GM23338 (cell line): ENCODE data around the gene HNF1B. TPM values are rescaled to one million over a fixed set of nuclear protein-coding genes. Genes with fewer than 3 reads are reported as not detected.
A peak's percentile ranks its signal among the peaks of the same experiment; 100 is the strongest.

Source experiments
- ATAC-seq: fragments of 200-7000 bp; cut with Tn5 transposase; 3 replicates; pipeline ENCODE4 v1.9.1; 2020
- DNase-seq: peaks from one replicate; pipeline ENCODE4 v3.0.0-alpha.2; 2015; ENCODE audit warnings: low spot score
- H2AFZ ChIP-seq: fragments of 200-600 bp; sonication (generic); 2 replicates; pipeline ENCODE4 v1.8.0; 2016; ENCODE audit warnings: antibody characterized with exemption, mild to moderate bottlenecking, moderate library complexity
- H3F3A ChIP-seq: fragments of 200-600 bp; sonication (generic); replicated peaks from 2 replicates; pipeline ENCODE4 v1.8.0; 2017; ENCODE audit warnings: antibody characterized with exemption, mixed run types, low read depth
- H3K27ac ChIP-seq: fragments of 200-600 bp; sonication (generic); 2 replicates; pipeline ENCODE4 v1.6.1; 2016; ENCODE audit warnings: low read depth
- H3K27me3 ChIP-seq: fragments of 200-600 bp; sonication (generic); 2 replicates; pipeline ENCODE4 v1.8.0; 2016; ENCODE audit warnings: mild to moderate bottlenecking, mixed run types, moderate library complexity; ENCODE audit not compliant: insufficient read depth
- H3K36me3 ChIP-seq: fragments of 200-600 bp; sonication (generic); 2 replicates; pipeline ENCODE4 v1.8.0; 2016; ENCODE audit warnings: mild to moderate bottlenecking; ENCODE audit not compliant: insufficient read depth
- H3K4me1 ChIP-seq: fragments of 200-600 bp; sonication (generic); 2 replicates; pipeline ENCODE4 v1.8.0; 2016; ENCODE audit warnings: mild to moderate bottlenecking, moderate library complexity; ENCODE audit not compliant: insufficient read depth
- H3K4me2 ChIP-seq: fragments of 200-600 bp; sonication (generic); 2 replicates; pipeline ENCODE4 v1.7.1; 2017; ENCODE audit warnings: mixed run types
- H3K4me3 ChIP-seq: fragments of 200-600 bp; sonication (generic); 2 replicates; pipeline ENCODE4 v1.6.1; 2016; ENCODE audit warnings: mixed run types
- H3K79me2 ChIP-seq: fragments of 200-600 bp; sonication (generic); replicated peaks from 2 replicates; pipeline ENCODE4 v1.8.0; 2017; ENCODE audit warnings: mild to moderate bottlenecking; ENCODE audit not compliant: insufficient read depth
- H3K9me2 ChIP-seq: fragments of 200-600 bp; sonication (generic); 2 replicates; pipeline ENCODE4 v1.8.0; 2017; ENCODE audit not compliant: insufficient read depth
- H4K20me1 ChIP-seq: fragments of 200-600 bp; sonication (generic); replicated peaks from 2 replicates; pipeline ENCODE4 v1.8.0; 2017; ENCODE audit warnings: mild to moderate bottlenecking; ENCODE audit not compliant: insufficient read depth
- H3K27ac Mint-ChIP-seq: 2 replicates; pipeline ENCODE4 v1.8.0; 2020; ENCODE audit warnings: inconsistent platforms, mild to moderate bottlenecking, moderate library complexity, mixed read lengths
- H3K27me3 Mint-ChIP-seq: 3 replicates; pipeline ENCODE4 v1.8.0; 2022; ENCODE audit warnings: low read depth, mild to moderate bottlenecking, moderate library complexity, mixed read lengths, inconsistent platforms; ENCODE audit not compliant: insufficient read depth, poor library complexity
- H3K36me3 Mint-ChIP-seq: 3 replicates; pipeline ENCODE4 v1.8.0; 2021; ENCODE audit warnings: low read depth, mild to moderate bottlenecking, inconsistent platforms, moderate library complexity, mixed read lengths
- H3K4me1 Mint-ChIP-seq: 3 replicates; pipeline ENCODE4 v1.8.0; 2020; ENCODE audit warnings: mild to moderate bottlenecking, inconsistent platforms, mixed read lengths
- H3K4me3 Mint-ChIP-seq: 3 replicates; pipeline ENCODE4 v1.8.0; 2021; ENCODE audit warnings: moderate library complexity, mild to moderate bottlenecking, inconsistent platforms, mixed read lengths
- H3K9me3 Mint-ChIP-seq: 3 replicates; pipeline ENCODE4 v1.8.0; 2020; ENCODE audit warnings: moderate library complexity, mild to moderate bottlenecking, inconsistent platforms, mixed read lengths
- CREB1 ChIP-seq: fragments of 250-450 bp; sonication (Bioruptor Pico); IDR thresholded peaks from 2 replicates; pipeline ENCODE4 v1.5.0; 2020; ENCODE audit warnings: low read depth, mild to moderate bottlenecking, moderate library complexity
- EZH2 ChIP-seq: fragments of 200-600 bp; sonication (generic); IDR thresholded peaks from one replicate; pipeline ENCODE4 v1.8.0; 2017; ENCODE audit warnings: antibody characterized with exemption, mild to moderate bottlenecking, low read depth; ENCODE audit not compliant: unreplicated experiment
- EZH2phosphoT487 ChIP-seq: fragments of 200-600 bp; sonication (generic); IDR thresholded peaks from one replicate; pipeline ENCODE4 v1.8.1; 2018; ENCODE audit warnings: antibody characterized with exemption; ENCODE audit not compliant: unreplicated experiment
- JUNB ChIP-seq: IDR thresholded peaks from one replicate; pipeline ENCODE4 v1.6.1; 2016; ENCODE audit warnings: antibody characterized with exemption; ENCODE audit not compliant: unreplicated experiment
- NANOG ChIP-seq: IDR thresholded peaks from 2 replicates; pipeline ENCODE4 v1.6.1; 2016; ENCODE audit warnings: antibody characterized with exemption, borderline replicate concordance
- POLR2AphosphoS5 ChIP-seq: IDR thresholded peaks from 2 replicates; pipeline ENCODE4 v1.6.1; 2016; ENCODE audit warnings: antibody characterized with exemption, low read depth
- STAT1 ChIP-seq: IDR thresholded peaks from one replicate; pipeline ENCODE4 v1.6.1; 2016; ENCODE audit warnings: antibody characterized with exemption; ENCODE audit not compliant: unreplicated experiment
- ZNF114 ChIP-seq: fragments of 250-450 bp; sonication (Bioruptor Pico); IDR thresholded peaks from 2 replicates; pipeline ENCODE4 v1.5.0; 2020; ENCODE audit warnings: mild to moderate bottlenecking, moderate library complexity
- ZNF331 ChIP-seq: fragments of 250-450 bp; sonication (Bioruptor Pico); IDR thresholded peaks from 2 replicates; pipeline ENCODE4 v1.5.0; 2020; ENCODE audit warnings: low read depth, mild to moderate bottlenecking, moderate library complexity
- ZNF462 ChIP-seq: fragments of 250-450 bp; sonication (Bioruptor Pico); IDR thresholded peaks from 2 replicates; pipeline ENCODE4 v1.5.0; 2020; ENCODE audit warnings: mild to moderate bottlenecking, moderate library complexity
- polyA plus RNA-seq: library from polyadenylated mRNA; unstranded; fragments of >200 nt; fragmentation: Nextera tagmentation; extraction: Ambion mirVana; gene quantifications from 2 replicates; pipeline ENCODE4 v1.2.1, GENCODE V29; 2016
- total RNA-seq: library from RNA; depleted of rRNA; stranded (reverse); fragments of >200 nt; shearing (Covaris generic); gene quantifications from 2 replicates; pipeline ENCODE4 v1.2.3, GENCODE V29; 2014
- TF ChIP-seq, protein P1 (sequence below), 2 experiments: fragments of 200-600 bp in 1 of 2; sonication (generic) in 1 of 2; conservative IDR thresholded peaks; 2 replicates each; pipeline versions ENCODE4 v1.5.1 to v1.6.1; 2016 to 2017; ENCODE audit warnings: antibody characterized with exemption in 2 of 2, low read depth in 2 of 2, mild to moderate bottlenecking in 2 of 2, moderate library complexity in 1 of 2

The HNF1B gene
- total and polyA plus RNA-seq, 2 experiments from 2014 or later: 0.07 to 0.19 TPM

DNA sequence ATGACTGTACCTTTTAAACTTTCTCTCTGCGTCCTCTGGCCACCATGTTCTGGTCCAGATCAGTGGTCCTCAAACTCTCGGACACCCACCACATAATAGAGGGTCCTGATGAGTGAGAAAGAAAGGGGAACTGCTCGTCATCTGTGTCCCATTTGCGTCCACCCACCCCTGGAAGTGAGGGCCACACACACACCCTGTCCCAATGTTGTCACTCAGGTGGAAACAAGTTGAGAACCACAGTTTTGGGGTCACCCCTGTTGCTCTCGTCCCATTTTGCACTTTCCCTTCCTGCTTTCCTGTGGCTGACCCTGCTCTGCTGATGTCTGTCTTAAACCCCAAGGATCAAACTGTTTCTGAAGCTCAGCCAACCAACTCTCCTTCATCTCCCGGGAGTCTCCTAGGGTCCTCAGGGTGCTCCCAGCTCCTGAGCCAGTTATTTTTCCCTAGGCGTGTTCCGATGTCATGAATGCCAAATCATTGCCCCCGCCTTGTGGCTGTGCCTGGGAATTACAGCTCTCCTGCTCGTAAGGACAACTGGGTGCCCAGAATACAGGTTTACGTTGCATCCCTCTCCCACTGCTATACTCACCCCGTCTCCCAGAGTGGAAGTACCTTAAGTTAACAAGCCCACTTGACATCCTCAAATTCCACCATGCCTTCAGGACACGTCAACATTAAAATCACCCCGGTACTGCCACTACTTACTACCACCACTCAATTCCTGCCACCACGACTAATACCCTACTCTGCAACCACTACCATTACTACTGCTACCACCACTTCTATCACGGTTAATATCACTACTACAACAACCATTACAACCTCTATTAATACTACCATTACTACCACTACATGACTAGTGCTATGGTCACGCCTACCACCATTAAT lies 26.0 kb upstream of the HNF1B start:
- Histone ChIP-seq H4K20me1 (no peaks in the 10 kb centered on the region), H3K4me1 (no peaks in the 10 kb centered on the region), H3K27ac (no peak overlapping the region), H3K36me3 (no peaks in the 10 kb centered on the region), H3F3A (no peaks in the 10 kb centered on the region), H3K79me2 (no peaks in the 10 kb centered on the region), H3K27me3 (no peaks in the 10 kb centered on the region), H3K4me3 (no peak overlapping the region), H2AFZ (no peak overlapping the region), H3K9me2 (no peaks in the 10 kb centered on the region), H3K4me2 (no peak overlapping the region)
- Mint-ChIP-seq H3K9me3 (peaks cover 18% of the 10 kb centered on the region), H3K36me3 (no peaks in the 10 kb centered on the region), H3K4me3 (no peak overlapping the region), H3K4me1 (no peaks in the 10 kb centered on the region), H3K27me3 (peaks cover 3% of the 10 kb centered on the region), H3K27ac (no peak overlapping the region)
- no peak for TF ChIP-seq STAT1
- TF ChIP-seq, protein P1, sequence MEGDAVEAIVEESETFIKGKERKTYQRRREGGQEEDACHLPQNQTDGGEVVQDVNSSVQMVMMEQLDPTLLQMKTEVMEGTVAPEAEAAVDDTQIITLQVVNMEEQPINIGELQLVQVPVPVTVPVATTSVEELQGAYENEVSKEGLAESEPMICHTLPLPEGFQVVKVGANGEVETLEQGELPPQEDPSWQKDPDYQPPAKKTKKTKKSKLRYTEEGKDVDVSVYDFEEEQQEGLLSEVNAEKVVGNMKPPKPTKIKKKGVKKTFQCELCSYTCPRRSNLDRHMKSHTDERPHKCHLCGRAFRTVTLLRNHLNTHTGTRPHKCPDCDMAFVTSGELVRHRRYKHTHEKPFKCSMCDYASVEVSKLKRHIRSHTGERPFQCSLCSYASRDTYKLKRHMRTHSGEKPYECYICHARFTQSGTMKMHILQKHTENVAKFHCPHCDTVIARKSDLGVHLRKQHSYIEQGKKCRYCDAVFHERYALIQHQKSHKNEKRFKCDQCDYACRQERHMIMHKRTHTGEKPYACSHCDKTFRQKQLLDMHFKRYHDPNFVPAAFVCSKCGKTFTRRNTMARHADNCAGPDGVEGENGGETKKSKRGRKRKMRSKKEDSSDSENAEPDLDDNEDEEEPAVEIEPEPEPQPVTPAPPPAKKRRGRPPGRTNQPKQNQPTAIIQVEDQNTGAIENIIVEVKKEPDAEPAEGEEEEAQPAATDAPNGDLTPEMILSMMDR (conservative IDR thresholded peaks at IDR 0.05; ENCODE audit: low read depth in 2 of 2): peak; percentile 69 to 88
- DNase-seq: peak; percentile 85
- ATAC-seq: peak; percentile 91

DNA sequence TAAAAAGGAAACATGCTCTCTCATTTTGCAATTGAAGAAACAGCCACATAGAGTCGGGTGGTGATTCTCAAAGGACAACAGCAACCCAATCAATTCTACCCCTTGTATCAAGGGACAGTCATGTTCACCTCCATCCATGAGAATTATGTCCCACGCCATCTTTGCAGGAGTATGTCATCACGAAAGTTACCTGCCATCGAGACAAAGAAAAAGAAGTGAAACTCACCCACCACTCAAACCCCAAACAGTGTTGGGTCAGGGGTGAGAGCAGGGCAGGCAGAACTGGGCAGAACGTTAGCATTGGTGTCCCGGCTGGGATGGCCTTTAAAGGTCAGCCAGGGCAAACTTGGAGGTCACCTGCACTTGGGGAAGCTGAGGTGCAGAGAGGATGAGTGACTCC lies 24.2 kb upstream of the HNF1B start:
- Histone ChIP-seq H3K4me1 (no peaks in the 10 kb centered on the region), H3K27me3 (no peaks in the 10 kb centered on the region), H2AFZ (no peak overlapping the region), H3F3A (no peaks in the 10 kb centered on the region), H3K36me3 (no peaks in the 10 kb centered on the region), H3K27ac (no peak overlapping the region), H3K4me2 (no peak overlapping the region), H4K20me1 (no peaks in the 10 kb centered on the region), H3K4me3 (no peak overlapping the region), H3K9me2 (no peaks in the 10 kb centered on the region), H3K79me2 (no peaks in the 10 kb centered on the region)
- DNase-seq (no peak), ATAC-seq (no peak)
- no peak overlapping the region for H3K4me3 Mint-ChIP-seq
- no peak overlapping the region for H3K27ac Mint-ChIP-seq
- H3K9me3 Mint-ChIP-seq: peaks cover 18% of the 10 kb centered on the region
- H3K4me1 Mint-ChIP-seq: no peaks in the 10 kb centered on the region
- peaks cover 3% of the 10 kb centered on the region for H3K27me3 Mint-ChIP-seq
- H3K36me3 Mint-ChIP-seq: no peaks in the 10 kb centered on the region
- TF ChIP-seq JUNB (no peak), STAT1 (no peak), ZNF114 (CRISPR knock-in tag) (no peak), EZH2 (no peak), CREB1 (CRISPR knock-in tag) (no peak), EZH2phosphoT487 (no peak), ZNF331 (no peak), POLR2AphosphoS5 (no peak), ZNF462 (CRISPR knock-in tag) (no peak), NANOG (no peak)
- TF ChIP-seq, protein P1 (conservative IDR thresholded peaks at IDR 0.05; ENCODE audit: low read depth in 2 of 2): no peak
